A204.1 (cell line): ENCODE data around the gene WFDC2.

Experiments used
- FAIRE-seq: peaks from 2 replicates; lab custom pipeline; 2012; peaks lifted over from hg19 to GRCh38; lab: Jason Lieb, UNC

The WFDC2 gene, protein sequence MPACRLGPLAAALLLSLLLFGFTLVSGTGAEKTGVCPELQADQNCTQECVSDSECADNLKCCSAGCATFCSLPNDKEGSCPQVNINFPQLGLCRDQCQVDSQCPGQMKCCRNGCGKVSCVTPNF

DNA sequence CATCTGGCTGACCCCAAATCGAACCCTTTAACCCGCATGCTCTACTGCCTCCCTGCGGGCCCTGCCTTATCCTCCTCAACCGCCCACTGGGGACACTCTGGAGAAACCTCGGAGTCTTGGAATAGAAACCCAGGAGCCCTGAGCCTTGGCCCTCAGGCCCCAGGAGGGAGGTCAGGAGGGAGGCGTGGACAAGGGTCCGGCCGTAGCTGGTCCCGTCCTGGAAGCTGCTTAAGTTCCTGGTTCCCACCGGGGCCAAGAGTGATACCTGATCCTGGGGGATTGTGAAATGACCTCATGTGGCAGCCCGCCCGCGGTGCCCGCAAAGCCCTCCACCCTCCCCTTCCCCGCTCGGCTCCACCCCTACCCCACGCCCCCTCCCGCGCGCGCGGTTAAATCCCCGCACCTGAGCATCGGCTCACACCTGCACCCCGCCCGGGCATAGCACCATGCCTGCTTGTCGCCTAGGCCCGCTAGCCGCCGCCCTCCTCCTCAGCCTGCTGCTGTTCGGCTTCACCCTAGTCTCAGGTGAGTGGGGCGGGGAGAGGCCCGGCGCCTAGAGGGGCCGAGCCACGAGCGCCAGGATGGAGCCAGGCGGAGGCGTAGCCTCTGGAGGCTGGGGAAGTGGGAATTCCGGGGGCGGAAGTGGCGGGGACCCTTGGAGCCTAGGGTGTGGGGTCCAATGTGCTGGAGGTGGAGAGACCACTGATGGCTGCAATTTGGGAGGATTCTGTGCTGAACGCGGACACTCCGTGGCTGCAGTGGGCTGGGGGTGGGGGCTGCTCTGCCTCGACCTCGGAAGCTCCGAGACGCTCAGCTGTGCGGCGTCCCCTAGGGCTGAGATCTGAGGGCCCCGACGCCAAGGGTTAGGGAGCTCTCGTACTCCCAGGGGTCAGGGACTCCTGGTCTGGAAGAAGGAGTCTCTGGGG lies at the start of gene WFDC2:
WFDC2 (plus strand) TSS at position 418 of the 926 bp plus-strand sequence; CDS start at position 447, 29 bp downstream.
- FAIRE-seq: no peak

- no peak for FAIRE-seq
These were observed 49.4 kb upstream of the WFDC2 start for GRCh38 chr20:45420125-45420524.

GRCh38 chr20:45423700-45424099 lies 45.9 kb upstream of the WFDC2 start:
- no peak for FAIRE-seq

DNA sequence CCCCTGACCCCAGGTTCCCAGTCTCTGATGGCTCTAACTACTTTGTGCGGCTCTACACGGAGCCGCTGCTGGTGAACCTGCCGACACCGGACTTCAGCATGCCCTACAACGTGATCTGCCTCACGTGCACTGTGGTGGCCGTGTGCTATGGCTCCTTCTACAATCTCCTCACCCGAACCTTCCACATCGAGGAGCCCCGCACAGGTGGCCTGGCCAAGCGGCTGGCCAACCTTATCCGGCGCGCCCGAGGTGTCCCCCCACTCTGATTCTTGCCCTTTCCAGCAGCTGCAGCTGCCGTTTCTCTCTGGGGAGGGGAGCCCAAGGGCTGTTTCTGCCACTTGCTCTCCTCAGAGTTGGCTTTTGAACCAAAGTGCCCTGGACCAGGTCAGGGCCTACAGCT lies 44.0 kb upstream of the WFDC2 start:
- no peak for FAIRE-seq

- FAIRE-seq: no peak
These were observed 43.1 kb upstream of the WFDC2 start for GRCh38 chr20:45426320-45427016.

DNA sequence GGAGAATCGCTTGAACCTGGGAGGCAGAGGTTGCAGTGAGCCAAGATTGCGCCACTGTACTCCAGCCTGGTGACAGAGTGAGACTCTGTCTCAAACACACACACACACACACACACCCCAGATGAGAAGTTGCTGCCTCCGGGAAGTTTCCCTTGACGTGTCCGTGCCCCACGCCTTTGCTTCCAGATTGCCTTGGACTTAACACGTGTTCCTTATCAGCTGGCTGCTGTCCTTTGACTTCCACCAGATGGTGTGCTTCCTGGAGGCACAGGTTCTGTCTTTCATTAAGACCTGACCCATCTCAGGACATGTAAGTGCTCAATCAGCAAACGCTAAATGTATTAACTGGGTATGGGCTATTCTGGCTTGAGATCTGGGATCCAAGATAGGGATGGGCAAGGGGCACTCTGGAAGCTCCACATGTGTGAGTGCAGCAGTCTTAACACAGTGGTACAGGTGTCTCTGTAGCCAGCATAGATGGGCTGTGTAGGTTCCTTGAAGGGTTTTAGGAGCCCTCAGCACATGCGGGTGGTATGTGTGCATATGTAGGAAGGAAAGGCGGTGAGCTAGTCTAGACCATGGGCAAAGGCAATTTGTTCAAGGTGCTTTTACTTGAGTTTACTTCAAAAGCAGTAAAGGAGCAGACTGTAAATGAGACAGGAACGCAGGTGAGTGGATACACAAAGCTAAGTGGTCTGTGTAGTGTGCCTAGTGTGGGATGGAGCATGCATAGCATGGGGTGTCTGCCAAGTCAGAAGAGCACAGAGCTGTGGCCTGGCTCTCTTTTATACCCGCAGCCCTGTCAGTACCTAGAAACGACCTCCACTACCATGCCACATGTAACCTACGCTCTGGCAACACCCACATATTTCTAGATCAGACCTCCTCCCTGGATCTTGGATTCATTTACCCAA lies 42.1 kb upstream of the WFDC2 start:
- no peak for FAIRE-seq

DNA sequence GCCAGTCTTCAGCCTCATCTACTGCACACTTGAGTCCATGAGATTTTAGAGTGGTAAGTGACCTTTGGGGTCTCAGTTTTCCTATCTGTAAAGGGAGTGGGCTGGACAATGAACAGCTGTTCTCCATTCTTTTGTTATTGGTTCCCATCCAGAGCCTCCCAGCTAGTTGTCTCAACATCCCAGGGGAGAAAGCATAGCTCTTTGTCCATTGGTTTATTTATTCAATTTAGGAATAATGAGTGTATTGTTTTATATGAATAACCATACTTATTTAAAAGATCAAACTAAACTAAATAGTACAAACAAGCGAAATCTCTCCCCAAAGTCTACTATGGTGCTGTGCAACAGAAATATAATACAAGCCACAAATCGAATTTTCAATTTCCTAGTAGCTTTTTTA lies 39.9 kb upstream of the WFDC2 start:
- FAIRE-seq: no peak

- FAIRE-seq: no peak
These were observed 37.3 kb upstream of the WFDC2 start for GRCh38 chr20:45432294-45432693.

- FAIRE-seq: no peak
These were observed 36.2 kb upstream of the WFDC2 start for GRCh38 chr20:45433316-45433715.

DNA sequence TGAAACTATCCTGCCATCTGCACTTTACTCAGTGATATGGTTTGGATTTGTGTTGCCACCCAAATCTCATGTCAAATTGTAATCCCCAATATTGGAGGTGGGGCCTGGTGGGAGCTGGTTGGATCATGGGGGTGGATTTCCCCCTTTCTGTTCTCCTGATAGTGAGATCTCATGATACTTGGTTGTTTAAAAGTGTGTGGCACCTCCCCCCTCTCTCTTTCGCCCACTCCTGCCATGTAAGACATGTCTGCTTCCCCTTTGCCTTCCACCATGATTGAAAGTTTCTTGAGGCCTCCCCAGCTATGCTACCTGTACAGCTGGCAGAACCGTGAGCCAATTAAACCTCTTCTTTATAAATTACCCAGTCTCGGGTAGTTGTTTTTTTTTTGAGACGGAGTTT lies 35.6 kb upstream of the WFDC2 start:
- FAIRE-seq: no peak

GRCh38 chr20:45436732-45437485 lies 32.6 kb upstream of the WFDC2 start:
- FAIRE-seq: no peak

DNA sequence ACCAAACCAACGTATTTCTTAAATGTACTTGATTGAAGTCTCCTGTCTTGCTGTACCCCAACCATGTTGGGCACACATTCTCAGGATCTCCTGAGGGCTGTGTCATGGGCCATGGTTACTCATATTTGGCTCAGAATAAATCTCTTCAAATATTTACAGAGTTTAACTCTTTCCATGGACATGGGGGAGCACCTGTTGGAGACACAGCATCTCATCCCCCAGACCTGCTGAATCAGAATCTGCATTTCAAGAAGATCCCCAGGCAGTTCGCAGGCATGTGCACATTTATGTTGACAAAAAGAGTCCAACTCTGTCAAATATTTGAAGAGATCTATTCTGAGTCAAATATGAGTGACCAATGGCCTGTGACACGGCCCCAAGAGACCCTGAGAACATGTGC lies 29.1 kb upstream of the WFDC2 start:
- FAIRE-seq: no peak

DNA sequence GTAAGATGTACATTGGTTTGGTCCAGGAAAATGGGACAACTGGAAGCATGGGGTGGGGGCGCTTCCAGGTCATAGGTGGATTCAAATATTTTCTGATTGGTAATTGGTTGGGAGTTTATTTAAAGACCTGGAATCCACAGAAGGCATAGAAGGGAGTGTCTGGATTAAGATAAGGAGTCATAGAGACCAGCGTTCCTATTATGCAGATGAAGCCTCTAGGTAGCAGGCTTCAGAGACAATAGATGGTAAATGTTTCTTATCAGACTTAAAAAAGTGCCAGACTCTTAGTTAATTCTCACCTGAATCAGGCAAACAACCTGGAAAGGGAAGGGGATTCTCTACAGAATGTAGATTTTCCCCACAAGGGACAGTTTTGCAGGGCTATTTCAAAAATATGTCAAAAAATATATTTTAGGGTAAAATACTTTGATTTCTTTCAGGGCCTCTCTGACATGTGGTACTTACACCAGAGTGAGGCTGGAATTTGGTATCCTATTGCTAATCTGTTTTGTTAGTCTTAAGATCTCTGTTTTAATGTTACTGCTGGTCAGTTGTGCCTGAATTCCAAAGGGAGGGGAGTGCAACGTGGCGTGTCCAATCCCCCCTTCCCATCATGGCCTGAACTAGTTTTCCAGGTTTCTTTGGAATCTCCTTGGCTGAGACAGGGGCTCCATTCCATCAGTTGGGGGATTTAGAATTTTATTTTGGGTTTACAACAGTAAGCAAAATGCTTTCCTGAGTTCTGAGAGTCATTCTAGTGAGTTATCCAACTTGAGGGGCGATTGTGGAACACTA lies 28.5 kb upstream of the WFDC2 start:
- no peak for FAIRE-seq

DNA sequence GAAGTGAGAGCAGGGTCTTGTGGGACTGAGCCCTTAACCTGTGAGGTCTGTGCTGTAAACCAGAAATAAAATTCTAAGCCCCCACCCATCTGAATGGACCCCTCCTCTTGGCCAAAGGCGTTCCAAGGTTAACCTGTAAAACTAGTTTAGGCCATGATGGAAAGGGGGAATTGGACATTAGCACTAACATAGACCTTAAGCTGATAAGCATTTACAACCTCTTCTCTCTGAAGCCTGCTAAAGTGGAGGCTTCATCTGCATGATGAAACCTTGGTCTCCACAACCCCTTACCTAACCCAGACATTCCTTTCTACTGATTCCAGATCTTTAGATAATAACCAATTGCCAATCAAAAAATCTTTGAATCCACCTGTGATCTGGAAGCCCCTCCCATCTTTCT lies 27.8 kb upstream of the WFDC2 start:
- no peak for FAIRE-seq

DNA sequence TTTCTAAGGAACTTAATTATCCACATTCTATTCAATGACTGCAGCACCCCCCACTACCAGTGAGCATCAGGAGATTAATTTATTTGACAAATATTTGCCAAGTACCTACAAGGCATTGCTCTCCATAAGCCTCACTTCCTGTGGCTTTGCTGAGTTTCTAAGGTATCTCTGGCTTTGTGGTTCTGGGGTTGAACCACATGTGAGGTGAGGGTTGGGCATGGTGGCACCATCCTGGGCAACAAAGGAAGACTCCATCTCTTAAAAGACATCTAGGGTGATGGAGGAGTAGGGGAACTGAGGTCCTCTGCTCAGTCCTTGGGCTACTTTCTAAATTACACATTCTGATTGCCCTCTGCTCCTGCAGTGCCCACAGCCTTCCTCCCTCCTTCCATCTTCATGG lies 25.5 kb upstream of the WFDC2 start:
- FAIRE-seq: no peak

DNA sequence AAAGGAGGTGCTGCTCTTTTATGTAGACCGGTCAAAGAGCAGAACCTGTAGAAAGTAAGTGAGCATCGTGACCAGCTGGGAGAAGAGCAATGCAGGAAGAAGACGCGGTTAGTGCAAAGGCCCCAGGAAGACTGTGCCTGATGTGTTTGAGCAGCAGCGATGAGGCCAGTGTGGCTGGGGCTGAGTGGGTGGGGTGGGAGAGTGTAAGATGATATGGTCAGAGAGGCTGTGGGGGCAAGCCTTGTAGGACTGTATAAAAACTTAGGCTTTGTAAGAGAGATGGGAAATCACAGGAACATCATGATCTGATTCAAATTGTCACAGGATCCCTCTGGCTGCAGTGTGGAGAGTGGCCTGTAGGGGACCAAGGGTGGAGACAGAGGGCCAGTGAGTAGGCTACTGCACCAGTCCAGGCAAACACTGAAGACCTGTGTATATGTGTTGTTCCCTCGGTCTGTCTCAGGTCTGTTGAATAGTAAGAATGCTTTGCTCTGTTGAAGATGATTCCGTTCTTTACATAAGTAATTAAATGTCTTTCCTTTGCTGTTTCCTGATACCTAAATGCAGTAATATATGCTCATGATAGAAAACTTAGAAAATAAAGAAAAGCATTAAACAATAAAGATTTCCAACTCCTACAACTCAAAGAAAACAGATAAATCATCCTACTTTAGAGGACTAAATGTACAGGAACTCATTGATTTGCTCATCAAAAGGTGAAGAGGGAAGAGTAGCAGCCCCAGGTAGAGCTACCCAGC lies 23.6 kb upstream of the WFDC2 start:
- FAIRE-seq: no peak

GRCh38 chr20:45448270-45448669 lies 21.3 kb upstream of the WFDC2 start:
- no peak for FAIRE-seq

- FAIRE-seq: no peak
These were observed 20.0 kb upstream of the WFDC2 start for GRCh38 chr20:45449528-45449927.

DNA sequence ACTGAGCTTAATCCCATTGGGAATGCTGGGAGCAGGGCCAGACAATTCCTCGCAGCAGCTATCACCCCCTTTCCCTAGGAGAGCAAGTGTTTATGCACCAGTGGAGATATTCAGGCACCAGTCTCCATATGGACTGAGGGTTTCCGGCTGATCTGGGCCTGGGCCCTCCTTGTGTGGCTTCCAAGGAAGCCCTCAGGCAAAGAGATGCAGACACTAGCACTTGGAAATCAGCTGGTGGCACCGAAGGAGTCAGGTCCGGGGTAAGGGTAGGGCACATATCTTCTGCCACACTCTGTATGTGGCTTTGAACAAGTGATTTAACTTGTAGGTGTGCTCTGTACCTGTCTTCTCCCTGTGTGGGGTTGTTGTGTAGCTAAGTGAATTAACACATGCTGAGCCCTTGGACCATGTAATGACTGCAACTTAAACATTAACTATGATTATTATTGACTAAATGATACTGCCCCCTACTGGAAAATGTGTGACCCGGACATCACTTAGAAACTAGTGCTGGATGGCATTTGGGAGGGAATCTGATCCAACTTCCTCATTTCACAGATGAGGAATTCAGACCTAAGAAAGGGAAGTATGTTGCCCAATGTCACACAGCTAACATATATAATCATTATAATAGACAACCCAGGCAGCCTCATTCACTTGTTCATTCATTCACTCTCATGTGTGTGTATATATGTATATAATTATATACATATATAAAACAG lies 19.3 kb upstream of the WFDC2 start:
- no peak for FAIRE-seq
